Fibroblast of mammary gland (primary cell): ENCODE data around the gene RAD9B.

Source experiments
- DNase-seq: peaks from one replicate; pipeline ENCODE4 v3.0.0-alpha.2; 2010; ENCODE audit warnings: low read depth
- H3K4me3 ChIP-seq: 2 replicates; pipeline ENCODE4 v1.5.1; 2011; ENCODE audit warnings: low read depth, mild to moderate bottlenecking, low read length, moderate library complexity; ENCODE audit not compliant: control insufficient read depth
- CTCF ChIP-seq: conservative IDR thresholded peaks from 2 replicates; pipeline ENCODE4 v1.5.1; 2011; ENCODE audit warnings: low read depth, low read length, inconsistent platforms; ENCODE audit not compliant: control insufficient read depth, insufficient read depth

Gene RAD9B

GRCh38 chr12:110528277-110528839 lies 26.2 kb downstream of the RAD9B start:
- no peak overlapping the region for H3K4me3 ChIP-seq
- DNase-seq, result no peak
- no peak for TF ChIP-seq CTCF

- H3K4me3 ChIP-seq, result no peak overlapping the region
- no peak for TF ChIP-seq CTCF
- no peak for DNase-seq
These were observed 28.4 kb downstream of the RAD9B start for GRCh38 chr12:110530511-110530910.

- no peak for TF ChIP-seq CTCF
- peak; percentile 82 for DNase-seq
These were observed 29.7 kb downstream of the RAD9B start for GRCh38 chr12:110531741-110532333.

GRCh38 chr12:110532644-110533043 lies 30.5 kb downstream of the RAD9B start:
- H3K4me3 ChIP-seq, result no peak overlapping the region
- DNase-seq, result no peak
- no peak for TF ChIP-seq CTCF

More at GRCh38 chr12:110531741-110532333, 29.7 kb downstream of the RAD9B start:
- no peak overlapping the region for H3K4me3 ChIP-seq

GRCh38 chr12:110533607-110534006 lies 31.5 kb downstream of the RAD9B start:
- DNase-seq, result peak; percentile 45
- no peak for TF ChIP-seq CTCF
- H3K4me3 ChIP-seq, result no peak overlapping the region

- DNase-seq, result no peak
- no peak overlapping the region for H3K4me3 ChIP-seq
- no peak for TF ChIP-seq CTCF
These were observed 32.7 kb downstream of the RAD9B start for GRCh38 chr12:110534811-110535210.
